ENCODE data around the gene REPS1.

REPS1 gene

DNA sequence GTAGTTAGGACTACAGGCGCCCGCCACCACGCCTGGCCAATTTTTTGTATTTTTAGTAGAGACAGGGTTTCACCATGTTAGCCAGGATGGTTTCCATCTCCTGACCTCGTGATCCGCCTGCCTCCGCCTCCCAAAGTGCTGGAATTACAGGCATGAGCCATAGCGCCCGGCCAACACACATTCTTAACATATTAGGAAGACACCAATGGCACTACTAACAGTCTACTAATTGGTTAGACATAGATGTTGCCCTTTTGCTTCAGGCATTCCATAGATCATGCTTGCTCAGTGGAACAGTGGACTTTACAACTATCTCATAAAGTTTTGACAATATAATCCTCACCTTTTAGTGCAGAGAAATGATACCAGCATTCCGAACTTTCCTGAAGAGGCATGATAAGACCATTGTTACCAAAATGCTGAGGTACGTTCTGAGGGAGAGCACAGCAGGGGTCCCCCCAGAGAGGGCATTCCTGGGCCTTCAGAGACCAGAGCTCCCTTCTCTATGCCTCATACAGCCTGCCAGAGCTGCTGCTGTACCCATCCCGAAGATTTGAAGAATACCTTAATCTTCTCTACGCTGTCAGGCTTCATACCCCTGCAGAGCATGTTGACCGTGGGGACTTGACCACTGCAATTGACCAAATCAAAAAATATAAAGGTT, 102.8 kb downstream of the REPS1 start:
- no peak for DNase-seq
- intact Hi-C loops (cut with DNase I), result no loop called here

DNA sequence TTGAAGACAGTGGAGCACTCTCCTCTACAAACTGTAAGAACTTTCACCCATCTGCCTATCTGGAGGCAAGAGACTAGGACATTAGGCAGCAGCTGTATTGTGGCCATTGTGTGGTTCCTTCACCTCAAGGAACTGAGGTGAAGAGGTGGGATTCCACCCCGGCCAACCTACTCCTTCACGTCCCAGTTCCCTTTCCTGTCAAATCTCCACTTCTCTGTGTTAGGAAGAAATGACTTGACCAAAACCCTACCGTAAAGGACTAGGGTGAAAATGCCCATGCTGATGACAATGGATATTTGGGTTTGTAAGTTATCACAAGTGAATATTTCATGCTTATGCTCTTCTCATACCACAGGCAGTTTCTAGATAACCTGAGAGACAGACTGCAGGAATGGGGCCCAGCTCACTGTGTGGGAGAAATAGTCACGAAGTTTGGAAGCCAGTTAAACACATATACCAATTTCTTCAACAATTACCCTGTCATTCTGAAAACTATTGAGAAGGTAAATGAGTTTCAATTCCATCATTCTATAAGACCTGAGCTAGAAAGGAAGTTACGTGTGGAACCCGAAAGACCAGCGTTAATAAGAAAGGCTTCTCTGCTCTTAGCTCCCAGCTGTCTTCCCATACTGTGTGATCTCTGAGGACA, 105.6 kb downstream of the REPS1 start:
- no peak for DNase-seq
- intact Hi-C loops (cut with DNase I), result no loop called here

DNA sequence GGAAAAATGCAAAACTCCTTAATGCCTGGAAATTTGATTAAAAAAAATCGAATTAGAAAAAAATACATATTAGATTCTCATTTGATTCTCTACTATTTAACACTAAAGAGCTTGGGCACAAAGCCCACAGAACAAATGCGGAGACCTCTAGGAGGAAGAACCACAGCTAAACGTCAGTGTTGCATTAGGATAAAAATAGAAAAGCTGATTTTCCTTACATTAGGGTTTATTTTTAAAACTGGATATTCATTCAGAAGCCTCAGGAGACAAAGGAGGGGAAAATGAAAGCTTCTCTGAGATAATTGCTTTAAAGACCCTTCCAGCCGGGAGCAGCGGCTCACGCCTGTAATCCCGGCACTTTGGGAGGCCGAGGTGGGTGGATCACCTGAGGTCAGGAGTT, 114.9 kb downstream of the REPS1 start:
- DNase-seq, result no peak
- intact Hi-C loops (cut with DNase I), result no loop called here

DNA sequence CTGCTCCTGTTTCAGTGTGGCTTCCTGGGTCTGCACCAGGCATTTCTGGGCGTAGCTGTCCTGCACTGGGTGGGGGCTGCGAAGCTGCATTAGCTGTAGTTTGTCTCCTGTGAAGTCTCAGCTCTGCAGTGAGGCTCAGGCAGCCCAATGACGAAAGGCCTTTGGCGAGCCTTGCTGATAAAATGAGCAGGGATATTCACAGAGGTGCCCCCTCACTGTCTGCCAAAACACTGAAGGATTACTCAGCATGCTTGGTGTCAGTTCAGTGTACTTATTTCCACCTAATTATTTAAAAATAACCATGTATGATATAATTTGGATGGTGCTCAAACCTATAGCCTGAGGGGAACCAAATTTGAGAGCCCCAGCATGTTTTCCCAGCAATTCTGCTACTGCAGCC, 118.7 kb downstream of the REPS1 start:
- intact Hi-C loops (cut with DNase I), result no loop called here

DNA sequence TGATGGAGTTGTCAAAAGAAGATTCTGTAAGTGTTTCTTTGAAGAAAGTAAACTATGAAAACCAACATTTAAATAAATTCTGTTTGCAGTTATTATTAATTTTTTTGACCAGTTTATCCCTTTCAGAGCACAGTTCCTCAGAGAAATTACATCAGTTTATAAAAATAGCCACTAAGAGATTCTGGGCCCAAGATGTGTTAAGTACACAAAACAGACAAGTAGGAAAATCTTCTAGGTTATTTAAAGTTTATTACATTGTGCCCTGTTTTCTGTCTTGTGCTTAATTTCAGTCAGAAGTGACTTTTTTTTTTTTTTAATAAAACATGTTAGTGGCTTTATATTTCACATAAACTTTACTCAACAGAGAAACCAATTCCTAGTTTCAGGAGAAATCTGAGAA, 119.9 kb downstream of the REPS1 start:
- no peak for DNase-seq
- intact Hi-C loops (cut with DNase I), result no loop called here

More for the DNA sequence above, 118.7 kb downstream of the REPS1 start:
- no peak for DNase-seq

DNA sequence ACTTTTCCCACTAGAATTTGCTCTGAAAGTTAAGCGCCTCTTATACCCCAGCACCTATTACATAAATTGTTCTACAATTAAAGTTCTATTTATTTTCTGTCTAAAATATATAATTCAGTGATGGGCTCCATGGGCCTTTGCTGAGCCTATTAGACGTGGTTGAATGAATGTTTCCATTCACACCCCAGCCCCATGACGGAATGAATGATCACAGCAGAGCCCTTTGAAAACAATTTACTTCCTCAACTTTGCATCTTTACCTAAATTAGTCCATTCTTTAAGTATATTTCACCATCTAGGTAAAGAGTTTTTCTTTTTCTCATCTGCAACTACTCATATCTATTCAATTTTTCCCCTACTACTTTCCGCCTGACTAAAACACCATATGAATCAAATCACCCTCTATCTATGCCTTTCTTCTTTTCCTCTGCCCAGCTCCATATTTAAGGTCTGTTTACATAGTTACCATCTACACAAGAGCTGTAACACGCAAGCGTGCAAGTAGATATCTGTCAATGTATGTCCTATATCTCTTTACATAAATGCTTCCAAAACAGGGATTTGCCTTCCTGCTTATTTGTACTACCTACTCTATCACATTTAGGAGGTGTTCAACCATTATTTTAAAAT, 122.5 kb downstream of the REPS1 start:
- no peak for DNase-seq
- intact Hi-C loops (cut with DNase I), result no loop called here

DNA sequence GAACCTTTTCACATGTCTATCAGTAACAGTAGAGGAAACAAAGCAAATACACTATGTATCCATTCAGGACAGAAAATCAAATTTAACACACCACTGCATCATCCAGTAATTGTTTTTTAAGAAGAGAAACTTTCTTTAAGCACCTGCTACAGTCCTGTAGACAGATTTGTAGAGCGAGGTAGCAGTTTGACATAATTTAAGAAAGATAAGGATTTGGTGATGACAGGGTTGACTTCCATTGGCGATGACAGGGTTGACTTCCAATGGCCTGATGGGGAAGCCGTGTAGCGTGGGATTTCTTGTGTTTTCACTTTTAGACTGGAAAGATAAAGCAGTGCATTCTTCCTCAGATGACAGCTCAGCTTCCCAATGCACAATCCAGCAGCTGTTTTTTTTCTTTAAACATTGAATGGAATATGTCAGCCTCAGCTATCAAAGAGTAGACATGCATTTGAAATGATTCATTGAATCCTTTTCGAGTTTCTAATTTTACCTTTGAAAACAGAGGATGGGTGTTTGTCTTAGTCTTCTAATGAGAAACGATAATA, 123.6 kb downstream of the REPS1 start:
- DNase-seq, result peak in 1 of 42 donors; percentile 5
- intact Hi-C loops (cut with DNase I), result no loop called here

DNA sequence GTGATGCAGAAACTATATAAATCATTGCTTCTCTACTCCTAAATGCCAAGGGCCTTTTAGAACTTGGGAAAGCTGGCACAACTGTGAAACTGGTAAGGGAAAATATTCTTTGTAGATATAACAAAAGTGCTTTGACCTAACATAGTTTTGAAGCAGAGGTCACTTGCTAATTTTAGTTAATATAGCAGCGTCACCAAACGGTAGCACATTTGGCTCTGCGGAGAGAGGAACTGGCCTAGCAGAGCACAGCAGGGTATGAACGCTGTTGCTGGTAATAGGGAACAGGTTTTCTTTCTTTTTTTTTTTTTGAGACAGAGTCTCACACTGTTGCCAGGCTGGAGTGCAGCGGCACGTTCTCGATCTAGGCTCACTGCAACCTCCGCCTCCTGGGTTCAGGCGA, 124.7 kb downstream of the REPS1 start:
- DNase-seq, result no peak

DNA sequence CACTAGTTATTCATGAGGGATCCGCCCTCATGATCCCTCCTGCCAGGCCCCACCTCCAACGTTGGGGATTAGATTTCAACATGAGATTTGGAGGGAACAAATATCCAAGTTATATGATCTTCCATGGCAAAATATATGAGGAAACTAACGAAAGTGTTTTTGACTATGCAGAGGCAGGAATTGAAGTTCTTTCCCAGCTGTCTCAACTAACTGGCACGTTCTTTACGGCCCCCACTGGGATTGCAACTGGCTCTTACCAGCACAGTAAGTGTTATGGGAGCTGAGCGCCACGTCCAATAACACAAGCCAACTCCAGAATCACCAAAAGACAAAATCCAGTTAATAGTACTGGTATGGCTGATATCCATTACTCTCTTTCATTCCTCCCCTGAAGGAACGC, 125.6 kb downstream of the REPS1 start:
- intact Hi-C loops (cut with DNase I), result no loop called here
- no peak for DNase-seq

More for the DNA sequence above, 124.7 kb downstream of the REPS1 start:
- intact Hi-C loops (cut with DNase I), result no loop called here

DNA sequence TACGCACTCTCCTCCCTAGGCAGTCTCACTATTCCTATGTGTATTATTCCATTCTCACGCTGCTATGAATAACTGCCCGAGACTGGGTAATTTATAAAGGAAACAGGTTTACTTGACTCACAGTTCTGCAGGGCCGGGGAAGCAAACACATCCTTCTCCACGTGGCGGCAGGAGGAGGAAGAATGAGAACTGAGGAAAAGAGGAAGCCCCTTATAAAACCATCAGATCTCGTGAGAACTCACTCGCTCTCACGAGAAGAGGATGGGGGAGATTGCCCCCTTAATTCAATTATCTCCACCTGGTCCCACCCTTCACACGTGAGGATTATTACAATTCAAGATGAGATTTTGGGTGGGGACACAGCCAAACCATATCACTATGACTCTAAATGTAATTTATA, 130.3 kb downstream of the REPS1 start:
- intact Hi-C loops (cut with DNase I), result no loop called here

DNA sequence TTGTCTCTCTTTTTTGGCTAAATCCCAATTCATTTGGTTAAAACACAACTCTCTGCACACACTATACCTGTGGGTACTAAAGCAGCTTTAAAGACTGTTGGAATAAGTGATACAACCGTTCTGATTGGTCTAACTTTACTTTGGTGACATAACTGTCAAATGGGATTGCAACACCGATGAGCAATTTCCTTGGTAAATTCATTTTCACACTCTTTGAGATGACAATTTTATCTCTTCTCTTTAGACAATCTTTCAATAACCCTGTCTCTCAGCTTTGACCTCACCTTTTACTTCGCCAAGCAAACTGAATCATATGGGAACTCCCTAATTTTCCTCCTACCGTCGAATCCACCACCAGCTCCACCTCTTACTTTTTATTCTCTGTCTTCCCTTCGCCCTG, 131.4 kb downstream of the REPS1 start:
- DNase-seq, result no peak
- intact Hi-C loops (cut with DNase I), result no loop called here

More for the DNA sequence above, 130.3 kb downstream of the REPS1 start:
- DNase-seq, result no peak

Measured in head of caudate nucleus (tissue), 42 donors.